GM18870 (cell line): ENCODE data around the gene CD164L2.
"Not testable (repeated sequence)": the region's sequence is repeated elsewhere in the genome, so short reads cannot be mapped to it uniquely, and the experiment has no call there.

ENCODE experiments used
- ATAC-seq: cut with Tn5 transposase; IDR thresholded peaks from one replicate; pipeline ENCODE4 v1.9.1; 2021; ENCODE audit warnings: moderate library complexity; ENCODE audit not compliant: unreplicated experiment

Gene CD164L2

DNA sequence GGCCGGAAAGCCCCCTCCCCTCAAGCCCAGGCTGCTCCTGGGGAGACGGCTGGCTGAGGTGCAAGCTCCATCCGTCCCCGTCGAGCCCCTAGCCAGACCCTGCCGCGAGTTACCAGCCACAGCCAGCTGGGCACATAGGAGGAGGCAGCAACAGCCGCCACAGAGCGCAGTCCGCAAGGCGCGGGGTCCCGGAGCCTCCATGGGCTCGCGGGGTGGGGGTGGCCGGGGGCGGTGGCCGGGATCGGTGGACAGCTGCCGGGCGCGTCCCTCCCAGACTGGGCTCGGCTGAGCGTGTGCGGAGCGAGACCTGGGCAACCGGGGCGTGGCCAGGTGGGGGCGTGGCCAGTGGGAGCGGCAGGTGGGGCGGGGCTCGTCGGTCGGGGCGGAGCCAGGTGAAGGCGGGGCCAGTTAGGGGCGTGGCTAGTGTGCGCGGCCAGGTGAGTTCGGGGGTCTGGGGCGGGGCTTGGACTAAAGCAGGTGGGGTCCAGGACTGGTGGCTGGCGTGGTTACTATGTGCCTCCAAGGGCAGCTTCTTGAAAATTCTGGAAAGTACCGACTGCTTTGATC, at the start of gene CD164L2:
Gene CD164L2 (minus strand): TSS at position 295 of the 567 bp plus-strand sequence. CDS start 94 bp downstream, at position 201.
- no peak for ATAC-seq

DNA sequence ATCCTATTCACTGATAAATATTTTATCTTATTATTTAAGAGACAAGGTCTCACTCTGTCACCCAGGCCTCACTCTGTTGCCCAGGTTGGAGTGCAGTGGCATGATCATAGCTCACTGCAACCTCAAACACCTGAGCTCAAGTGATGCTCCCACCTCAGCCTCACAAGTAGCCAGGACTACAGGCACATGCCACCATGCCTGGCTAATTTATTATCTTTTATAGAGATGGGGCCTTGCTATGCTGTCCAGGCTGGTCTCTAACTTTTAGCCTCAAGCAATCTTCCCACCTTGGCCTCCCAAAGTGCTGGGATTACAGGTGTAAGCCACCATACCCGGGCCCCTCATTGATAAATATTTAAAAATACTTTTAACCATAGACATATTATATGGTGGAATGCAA, 49.6 kb upstream of the CD164L2 start:
- ATAC-seq, result not testable (repeated sequence)

DNA sequence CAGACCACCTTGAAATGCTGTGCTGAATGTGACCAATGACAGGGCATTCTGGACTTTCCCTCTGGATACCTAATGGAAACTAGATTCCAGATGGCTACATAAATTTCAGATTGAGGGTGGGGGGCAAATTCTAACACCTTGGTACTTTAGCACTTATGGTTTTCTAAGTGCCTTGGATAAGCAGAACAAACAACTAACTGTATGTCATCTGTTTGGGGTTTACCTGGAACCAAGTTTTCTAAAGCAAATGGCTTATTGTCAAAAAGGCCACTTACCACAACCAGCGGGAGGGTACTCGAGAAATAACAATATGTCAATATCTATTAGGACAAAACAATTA, 48.4 kb upstream of the CD164L2 start:
- no peak for ATAC-seq

DNA sequence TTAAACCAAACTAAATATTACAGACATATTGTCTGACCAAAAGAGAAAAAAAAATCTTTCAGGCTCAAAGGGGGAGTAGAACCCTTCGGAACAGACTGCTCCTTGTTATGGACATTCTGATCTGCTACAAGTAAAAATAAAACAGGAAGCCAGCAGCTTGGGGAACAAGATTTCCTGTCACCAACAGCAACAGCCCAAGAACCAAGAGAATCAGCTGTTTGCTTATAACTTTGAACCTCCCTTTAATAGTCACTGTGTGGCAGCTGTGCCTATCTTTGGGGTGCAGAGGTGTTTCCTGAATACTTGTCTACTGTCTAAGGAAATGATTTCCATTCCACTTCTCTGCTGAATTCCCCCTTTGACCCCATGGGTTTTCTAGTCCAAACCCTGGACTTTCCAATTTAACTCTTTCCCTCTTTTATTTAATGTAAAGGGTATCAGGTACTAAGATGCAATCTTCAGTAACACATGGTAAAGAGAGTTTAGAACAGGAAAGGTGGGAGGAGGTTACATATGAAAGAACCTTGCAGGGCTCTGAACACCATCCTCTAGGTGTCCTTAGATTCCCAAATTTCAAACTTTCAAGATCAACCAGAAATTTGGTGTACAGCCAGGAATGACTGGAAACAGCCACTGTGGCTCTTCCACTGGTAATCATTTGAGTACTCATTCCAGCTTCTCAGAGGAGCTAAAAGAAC, 47.9 kb upstream of the CD164L2 start:
- no peak for ATAC-seq

DNA sequence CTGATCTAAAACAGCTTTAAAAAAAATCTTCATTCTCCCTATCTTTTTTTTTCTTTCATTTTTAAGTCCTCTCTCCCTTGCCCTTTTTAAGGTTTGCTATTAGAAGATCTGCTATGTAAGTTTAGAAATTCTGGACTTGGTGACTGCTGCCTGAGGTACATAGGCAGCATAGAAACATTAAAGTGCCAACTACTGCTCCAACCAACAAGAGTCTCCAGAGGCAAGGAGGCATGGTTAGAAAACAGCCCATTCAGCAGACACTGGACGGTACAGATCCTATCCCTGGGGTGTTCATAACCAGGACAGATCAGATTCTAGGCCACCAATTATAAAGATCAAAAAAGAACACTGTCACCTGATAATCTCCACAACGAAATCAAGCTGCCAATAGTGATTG, 45.9 kb upstream of the CD164L2 start:
- no peak for ATAC-seq

DNA sequence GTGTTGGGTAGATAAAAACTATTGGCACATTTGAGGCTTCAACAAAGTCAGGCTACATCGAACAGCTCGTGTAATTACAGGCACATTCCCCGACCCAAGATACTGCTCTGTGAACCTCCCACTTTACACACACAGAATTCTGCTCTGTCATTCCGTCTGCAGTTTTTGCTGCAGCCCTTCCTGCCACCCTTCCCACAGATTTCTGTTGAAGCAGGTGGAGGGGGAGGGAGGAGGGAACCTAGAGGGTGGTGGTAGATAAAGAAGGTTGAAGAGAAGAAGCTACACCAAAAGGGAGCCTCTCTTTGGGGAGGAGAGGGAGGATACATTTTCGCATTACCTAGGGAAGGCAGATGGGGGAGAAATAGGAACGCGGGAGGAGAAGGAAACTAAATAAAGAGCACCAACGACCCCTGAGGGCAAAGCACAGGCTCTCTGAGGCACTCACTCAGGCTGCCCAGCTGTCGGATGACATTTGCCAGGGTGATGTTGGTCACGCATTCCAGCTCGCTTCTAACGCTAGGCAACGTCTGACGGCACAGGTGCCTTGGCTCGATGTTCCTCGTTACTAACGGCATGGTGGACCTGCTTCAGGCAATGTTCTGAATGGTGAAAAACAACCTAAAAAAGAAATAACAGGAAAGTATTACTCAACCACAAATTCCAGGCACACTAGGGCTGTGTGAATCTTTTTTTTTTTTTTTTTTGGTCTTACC, 45.3 kb upstream of the CD164L2 start:
- no peak for ATAC-seq

DNA sequence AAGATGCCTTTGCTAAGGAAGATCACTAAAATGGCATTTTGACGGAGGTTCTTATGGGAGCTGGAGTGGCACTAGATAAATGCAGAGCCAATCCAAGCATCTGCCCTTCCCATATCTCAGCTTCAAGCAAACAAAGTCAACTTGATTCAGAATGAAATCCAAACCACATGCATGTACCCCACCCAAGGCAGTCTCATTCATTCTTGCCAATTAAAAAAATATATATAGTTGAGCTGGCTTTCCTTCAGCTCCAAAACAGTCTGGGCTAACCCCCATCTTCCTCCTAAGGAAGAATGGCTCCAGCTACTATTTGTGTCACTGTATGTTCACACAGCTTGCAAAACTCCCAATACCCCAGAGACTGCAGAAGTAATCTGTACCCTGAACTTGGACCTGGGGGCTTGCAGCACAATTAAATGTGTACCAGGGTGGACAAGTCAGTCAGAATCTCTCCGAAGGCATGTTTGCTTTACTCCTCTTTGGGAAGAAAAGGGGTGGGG, 44.7 kb upstream of the CD164L2 start:
- no peak for ATAC-seq

DNA sequence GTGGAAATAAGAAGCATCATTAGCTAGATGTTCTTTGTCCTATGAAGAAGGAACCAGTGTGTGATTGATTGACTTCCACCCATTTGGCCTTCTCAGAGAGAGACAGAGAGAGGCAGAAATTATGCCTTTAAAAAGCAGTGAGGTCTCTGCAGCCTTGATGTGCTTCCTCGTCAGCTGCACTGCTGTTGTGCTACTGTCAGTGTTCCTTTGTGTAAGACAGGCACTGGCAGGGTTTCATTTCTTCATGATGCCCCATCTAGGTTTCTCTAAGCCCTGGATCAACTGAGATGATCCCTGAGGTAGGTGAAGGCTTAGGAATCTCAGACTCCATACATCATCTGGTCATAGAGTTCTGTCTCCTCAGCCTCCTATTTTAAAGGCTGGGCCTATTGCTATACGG, 44.2 kb upstream of the CD164L2 start:
- no peak for ATAC-seq

DNA sequence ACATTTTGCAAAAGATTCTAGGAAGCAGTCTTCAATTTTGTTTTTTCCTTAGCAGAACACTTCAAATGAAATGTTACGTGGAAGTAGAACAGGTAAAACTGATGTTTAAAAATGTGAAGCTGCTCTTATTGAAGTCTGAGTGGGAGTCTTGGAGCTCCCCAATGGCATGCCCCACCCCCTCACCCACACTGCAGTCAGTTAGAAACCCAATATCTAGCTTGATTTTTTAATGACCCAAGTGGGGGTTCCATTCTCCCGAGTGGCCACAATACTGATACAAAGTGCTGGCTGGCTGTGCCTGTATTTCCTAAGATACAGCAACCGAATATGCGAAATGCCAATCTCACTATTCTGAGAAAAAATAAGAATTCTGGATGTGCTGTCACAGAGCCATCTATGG, 40.6 kb upstream of the CD164L2 start:
- no peak for ATAC-seq

DNA sequence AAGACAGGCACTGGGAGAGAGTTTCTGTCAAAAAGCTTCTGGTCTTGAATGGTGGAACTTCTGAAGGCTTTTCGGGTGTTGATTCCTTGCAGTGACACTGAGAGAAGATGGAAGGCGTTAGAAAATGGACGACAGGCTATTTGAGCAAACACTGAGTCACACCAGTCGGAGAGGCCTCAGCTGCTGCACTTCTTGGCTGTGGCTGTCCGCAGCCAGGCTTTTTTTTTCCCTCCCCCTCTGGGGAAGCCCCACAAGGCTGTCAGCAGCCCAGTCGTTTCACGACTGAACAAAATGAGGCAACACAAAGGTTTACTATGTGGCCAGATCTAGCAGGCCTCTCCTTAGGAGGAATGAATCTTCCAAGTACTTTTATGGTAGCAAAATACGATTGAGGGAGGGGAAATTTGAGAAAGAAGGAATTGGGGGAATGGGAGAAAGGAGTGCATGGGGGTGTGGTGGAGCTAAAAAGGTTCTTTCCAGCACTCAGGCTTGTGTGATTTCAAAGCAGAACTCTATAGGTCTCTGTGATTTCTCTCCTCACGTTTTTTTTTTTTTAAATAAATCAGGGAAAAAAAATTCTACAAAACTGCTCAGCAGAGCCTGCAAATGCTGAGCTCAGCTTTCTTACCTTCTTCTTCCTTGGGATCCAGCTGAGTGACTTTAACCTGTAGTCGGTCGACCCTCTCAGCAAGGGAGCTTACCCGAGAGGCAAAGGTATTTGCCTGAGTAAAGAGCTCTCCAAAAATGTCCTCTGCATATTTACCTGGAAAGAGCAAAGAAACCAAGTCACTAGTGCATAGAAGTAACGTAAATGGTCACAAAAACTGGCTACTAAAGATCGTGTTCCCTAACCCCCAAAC, 35.4 kb upstream of the CD164L2 start:
- ATAC-seq, result no peak

DNA sequence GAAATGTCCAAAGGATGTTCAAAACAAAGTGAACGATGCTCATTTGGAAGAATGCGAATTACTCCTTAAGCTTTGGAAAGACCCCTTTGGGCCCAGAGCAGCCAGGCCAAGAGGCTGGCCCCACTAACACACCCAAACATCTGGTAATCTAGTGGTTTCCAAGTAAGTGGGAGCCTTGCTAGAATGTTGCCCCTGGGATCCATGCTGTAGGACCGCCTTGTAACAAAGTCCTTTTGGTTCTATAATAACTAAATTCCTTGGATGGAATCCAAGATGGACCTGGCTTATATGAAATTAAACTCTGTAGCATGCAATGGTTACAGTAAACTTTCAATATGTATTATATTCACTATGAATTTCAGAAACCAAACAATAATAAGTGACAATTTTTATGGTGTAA, 34.6 kb upstream of the CD164L2 start:
- ATAC-seq, result no peak

DNA sequence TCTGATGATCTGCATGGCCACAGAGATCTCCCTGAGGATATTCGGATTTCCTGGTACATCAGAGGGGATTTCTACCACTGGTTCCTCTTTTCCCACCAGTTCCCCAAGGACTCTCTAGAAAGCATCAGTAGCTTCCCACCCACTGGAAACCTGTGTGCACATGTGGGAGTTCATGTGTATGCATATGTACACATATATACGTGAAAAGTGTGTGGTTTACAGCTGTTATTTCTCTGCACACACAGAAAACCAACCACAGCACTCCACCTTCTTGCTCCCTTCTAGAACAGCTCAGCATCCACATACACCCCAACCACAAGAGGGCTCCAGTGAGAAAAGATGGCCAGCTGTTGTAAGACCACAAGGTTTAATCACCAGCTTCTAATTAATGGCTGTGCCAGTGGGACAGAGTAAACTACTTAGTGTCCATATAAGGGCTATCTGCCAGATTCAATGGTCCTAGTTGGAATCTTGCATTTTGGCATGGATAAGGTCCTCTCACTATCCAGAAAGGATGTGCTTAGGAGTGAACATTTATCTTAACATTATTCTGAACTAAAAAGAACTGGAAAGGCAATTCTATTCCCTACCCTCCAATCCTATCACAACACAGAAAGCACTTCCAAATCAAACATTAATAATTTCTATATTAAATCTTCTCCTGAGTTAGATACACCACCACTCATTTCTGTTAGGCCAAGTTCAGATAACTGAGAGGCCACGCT, 33.4 kb upstream of the CD164L2 start:
- ATAC-seq, result no peak

DNA sequence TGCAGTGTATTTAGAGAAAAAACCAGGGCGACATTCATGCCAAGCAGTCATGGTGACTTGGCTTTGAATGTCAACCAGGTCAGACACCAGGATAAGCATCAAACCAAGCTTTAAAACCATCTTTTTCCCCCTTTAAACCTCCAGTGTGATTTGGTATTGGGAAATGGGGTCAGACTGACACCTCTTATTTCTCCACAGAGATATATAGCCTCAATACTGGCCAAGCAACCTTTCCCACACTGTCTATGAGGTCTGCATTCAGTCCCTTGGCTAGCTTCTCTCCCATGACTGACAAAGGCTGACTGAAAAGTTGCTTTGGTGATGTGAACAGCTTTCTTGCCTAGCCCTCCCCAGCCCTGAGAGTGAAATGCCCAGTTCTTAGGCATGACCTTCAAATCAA, 31.0 kb upstream of the CD164L2 start:
- ATAC-seq, result no peak

DNA sequence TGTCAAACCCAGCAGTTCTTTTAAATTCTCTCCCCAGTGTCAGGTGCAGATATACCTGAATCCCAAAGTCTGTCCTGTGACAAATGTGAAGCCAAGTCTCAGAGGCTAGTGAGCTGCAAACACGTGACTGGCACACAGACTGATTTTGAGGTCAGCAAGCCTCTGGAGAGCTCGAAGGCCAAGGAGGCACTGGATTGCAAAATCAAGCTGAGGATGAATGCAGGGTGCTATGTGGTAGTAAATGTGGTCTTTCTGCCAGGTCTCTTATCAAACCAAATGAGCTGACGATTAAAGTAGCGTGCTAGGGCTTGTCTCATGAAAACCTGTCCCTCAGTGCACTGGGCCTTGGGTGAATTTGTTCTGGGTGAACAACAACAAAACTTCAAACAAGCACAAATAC, 29.9 kb upstream of the CD164L2 start:
- ATAC-seq, result no peak

DNA sequence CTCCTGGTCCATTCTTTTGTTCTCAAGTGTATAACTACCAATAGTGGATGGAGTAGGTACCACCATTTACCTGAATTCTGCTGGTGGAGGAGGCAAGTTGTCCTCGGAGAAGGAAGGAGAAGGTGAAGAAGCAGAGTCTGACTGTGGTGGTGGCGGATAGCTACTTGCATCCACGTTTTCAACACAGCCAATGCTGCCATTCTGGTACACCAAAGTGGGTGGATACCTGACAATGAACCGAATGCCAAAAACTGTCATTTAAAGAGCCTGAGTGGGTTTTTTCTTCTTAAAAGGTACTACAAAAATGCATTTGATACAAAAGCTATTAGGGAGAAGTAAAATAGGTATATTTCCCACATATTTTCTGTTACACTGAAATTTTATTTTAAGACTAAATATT, 29.4 kb upstream of the CD164L2 start:
- ATAC-seq, result no peak

DNA sequence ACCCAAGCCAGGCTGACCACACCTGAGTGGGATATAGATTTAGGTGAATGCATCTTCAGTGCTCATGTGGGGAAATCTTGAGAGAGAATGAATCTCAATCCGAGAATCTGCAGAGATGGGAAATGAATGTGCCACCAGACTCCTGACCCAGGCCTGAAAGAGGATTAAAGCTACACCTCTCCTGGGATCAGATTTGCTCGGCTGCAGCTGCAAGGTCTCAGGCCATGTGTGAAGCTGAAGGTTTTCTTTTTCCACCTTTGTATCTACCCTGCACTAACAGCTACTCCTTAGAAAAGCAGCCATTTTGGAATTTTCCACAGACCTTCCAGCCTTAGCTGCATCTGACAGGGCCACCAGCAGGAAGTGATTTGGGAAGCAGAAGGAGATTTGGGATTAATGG, 27.6 kb upstream of the CD164L2 start:
- no peak for ATAC-seq

DNA sequence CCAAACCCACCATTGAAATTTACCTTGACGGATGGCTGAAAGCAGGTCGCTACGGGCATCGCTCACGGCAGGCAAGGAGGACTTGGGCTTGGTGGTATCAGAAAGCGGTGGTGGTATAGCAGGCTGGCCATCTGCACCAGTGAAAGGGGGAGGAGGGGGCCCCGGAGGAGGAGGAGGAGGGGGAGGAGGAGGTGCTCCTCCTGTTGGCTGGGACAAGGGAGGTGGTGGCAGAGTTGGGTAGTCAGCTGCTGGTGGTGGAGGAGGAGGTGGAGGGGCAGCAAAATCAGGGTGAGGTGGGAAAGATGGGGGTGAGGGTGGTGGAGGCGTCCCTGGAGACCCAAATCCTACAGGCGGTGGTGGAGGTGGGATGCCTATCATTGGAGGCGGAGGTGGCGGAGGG, 26.5 kb upstream of the CD164L2 start:
- no peak for ATAC-seq

DNA sequence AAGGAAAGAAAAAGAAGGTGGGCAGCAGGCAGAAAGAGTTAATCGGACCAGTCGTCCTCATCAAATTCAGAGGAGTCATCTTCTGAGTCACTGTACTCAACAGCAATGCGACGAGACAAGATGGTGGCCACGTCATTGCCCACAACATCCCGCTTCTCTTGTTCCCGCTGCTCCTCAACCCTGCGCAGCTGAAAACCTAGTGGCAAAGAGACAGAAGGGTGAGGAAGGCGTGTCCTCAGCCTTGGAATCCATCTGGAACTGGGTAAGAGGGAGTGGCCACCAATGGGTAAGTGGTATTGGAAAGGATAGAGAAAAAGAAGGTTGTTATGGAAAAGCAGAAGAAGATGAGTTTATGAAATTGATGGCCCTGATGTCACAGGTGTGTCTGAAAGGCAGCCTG, 25.0 kb upstream of the CD164L2 start:
- ATAC-seq, result no peak

DNA sequence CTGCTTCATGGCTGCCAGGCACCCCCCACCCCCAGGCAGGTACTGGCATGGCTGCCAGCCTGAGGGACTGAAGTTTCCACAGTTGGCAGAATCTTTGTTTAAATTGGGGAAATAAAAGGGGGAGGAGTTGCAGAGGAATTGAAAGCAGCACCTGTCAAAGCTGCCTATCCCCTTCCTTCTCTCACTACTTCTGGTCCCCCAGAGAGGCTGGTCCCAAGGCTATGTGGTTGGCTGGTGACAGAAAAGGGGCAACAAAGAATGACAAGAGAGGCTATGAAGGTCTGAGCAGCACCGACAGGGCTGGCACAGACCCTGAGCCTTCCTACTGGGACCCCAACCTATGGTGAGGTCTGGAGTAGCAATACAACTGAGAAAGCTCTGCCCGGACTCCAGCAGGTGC, 23.7 kb upstream of the CD164L2 start:
- not testable (repeated sequence) for ATAC-seq

DNA sequence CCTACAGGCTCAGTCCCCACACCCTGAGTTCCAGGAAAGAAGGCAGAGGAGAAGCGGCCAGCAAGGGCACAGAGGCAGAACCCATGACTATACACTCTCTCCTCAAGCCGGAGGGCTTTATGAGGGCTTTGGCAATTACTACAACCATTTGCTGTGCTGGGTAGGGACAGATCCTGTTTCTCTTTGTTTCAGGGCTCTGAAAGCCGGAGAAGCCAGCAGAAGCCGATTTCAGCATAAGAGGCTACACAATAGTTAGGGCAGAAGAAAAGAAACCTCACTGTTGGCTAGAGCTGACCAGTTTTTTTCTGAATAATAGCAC, 23.2 kb upstream of the CD164L2 start:
- no peak for ATAC-seq
